Activated CD8-positive, alpha-beta T cell treated with anti-CD3 and anti-CD28 coated beads for 36 hours (primary cell): ENCODE results near the gene KLHL35. TPM values are rescaled to one million over a fixed set of nuclear protein-coding genes. Genes with fewer than 3 reads are reported as not detected.

ENCODE experiments used
- ATAC-seq: fragments of 200-7000 bp; cut with Tn5 transposase; one replicate; pipeline ENCODE4 v1.10.0; 2021; ENCODE audit warnings: mild to moderate bottlenecking, moderate library complexity
- CTCF ChIA-PET: fragments of 350-600 bp; sonication (Branson Sonifier 250); formaldehyde crosslinking; loops from one replicate; lab custom pipeline; 2021; ENCODE audit warnings: antibody characterized with exemption; lab: Charles Lee
- POLR2A ChIA-PET: fragments of 350-600 bp; sonication (Branson Sonifier 250); formaldehyde crosslinking; loops from one replicate; lab custom pipeline; 2021; ENCODE audit warnings: antibody characterized with exemption; lab: Charles Lee
- DNase-seq: peaks from one replicate; pipeline ENCODE4 v3.0.0-alpha.2; 2020
- H3K27ac Mint-ChIP-seq: one replicate; pipeline ENCODE4 v1.8.0; 2021; ENCODE audit warnings: mild to moderate bottlenecking, mixed read lengths
- H3K27me3 Mint-ChIP-seq: one replicate; pipeline ENCODE4 v1.8.0; 2021; ENCODE audit warnings: mixed read lengths
- H3K36me3 Mint-ChIP-seq: one replicate; pipeline ENCODE4 v1.8.0; 2021; ENCODE audit warnings: low read depth, mixed read lengths
- H3K4me1 Mint-ChIP-seq: one replicate; pipeline ENCODE4 v1.8.0; 2021; ENCODE audit warnings: low read depth, mixed read lengths
- H3K4me3 Mint-ChIP-seq: one replicate; pipeline ENCODE4 v1.8.0; 2021; ENCODE audit warnings: mild to moderate bottlenecking, moderate library complexity, mixed read lengths
- H3K9me3 Mint-ChIP-seq: one replicate; pipeline ENCODE4 v1.8.0; 2021; ENCODE audit warnings: mixed read lengths
- CTCF ChIP-seq: fragments of 200-600 bp; IDR thresholded peaks from one replicate; pipeline ENCODE4 v1.8.0; 2022; ENCODE audit warnings: antibody characterized with exemption, mild to moderate bottlenecking
- intact Hi-C: fragments of 100-400 bp; cut with micrococcal nuclease; formaldehyde crosslinking; loops from one replicate; pipeline ENCODE4 v1.10.0; 2022
- total RNA-seq, 2 experiments: library from RNA; stranded (reverse); gene quantifications; one replicate each; pipeline ENCODE4 v1.2.3, GENCODE V29; 2021

Gene KLHL35
- total RNA-seq, 2 experiments from 2014 or later: 0.16 to 0.77 TPM

GRCh38 chr11:75429902-75430713 is 2.9 kb downstream of the KLHL35 start:
- intact Hi-C loops: no loop called here
- peaks cover 41% of the 10 kb centered on the region for H3K27me3 Mint-ChIP-seq
- peak; percentile 62 for DNase-seq
- H3K27ac Mint-ChIP-seq: peak overlapping the region; percentile 50
- peaks cover 6% of the 10 kb centered on the region for H3K9me3 Mint-ChIP-seq
- H3K4me1 Mint-ChIP-seq: peaks cover 13% of the 10 kb centered on the region
- ChIA-PET CTCF (interaction anchor here (1.1 to 2.5 kb wide), 5 partner anchors 29 to 150 kb away, joined by 3 to 9 read pairs (median 5); no protein-coding TSS in a partner anchor), POLR2A (interaction anchor here (1.0 to 2.4 kb wide), 8 partner anchors 11 to 47 kb away, joined by 3 to 10 read pairs (median 4); partner anchors contain the start of gene RPS3)
- peak; percentile 72 for ATAC-seq
- H3K4me3 Mint-ChIP-seq: peak overlapping the region; percentile 67
- no peak for TF ChIP-seq CTCF
- H3K36me3 Mint-ChIP-seq: peaks cover 3% of the 10 kb centered on the region

- Mint-ChIP-seq H3K9me3 (peaks cover 6% of the 10 kb centered on the region), H3K27ac (peak overlapping the region; percentile 72), H3K27me3 (peaks cover 41% of the 10 kb centered on the region), H3K4me1 (peaks cover 13% of the 10 kb centered on the region), H3K4me3 (peak overlapping the region; percentile 57), H3K36me3 (peaks cover 3% of the 10 kb centered on the region)
- POLR2A ChIA-PET: interaction anchor here (1.0 to 2.4 kb wide), 8 partner anchors 11 to 47 kb away, joined by 3 to 10 read pairs (median 4); partner anchors contain the start of gene RPS3
- ATAC-seq: no peak
- CTCF ChIA-PET: interaction anchor here (1.1 to 2.5 kb wide), 5 partner anchors 29 to 149 kb away, joined by 3 to 9 read pairs (median 5); no protein-coding TSS in a partner anchor
- no peak for TF ChIP-seq CTCF
- DNase-seq: no peak
- intact Hi-C loops: no loop called here
Observed at GRCh38 chr11:75429641-75429901, 3.4 kb downstream of the KLHL35 start.

- H3K9me3 Mint-ChIP-seq: peaks cover 6% of the 10 kb centered on the region
- H3K4me3 Mint-ChIP-seq: peak overlapping the region; percentile 57
- peak overlapping the region; percentile 72 for H3K27ac Mint-ChIP-seq
- ATAC-seq: no peak
- H3K27me3 Mint-ChIP-seq: peaks cover 41% of the 10 kb centered on the region
- no peak for TF ChIP-seq CTCF
- DNase-seq: no peak
- peaks cover 3% of the 10 kb centered on the region for H3K36me3 Mint-ChIP-seq
- intact Hi-C loops: no loop called here
- ChIA-PET CTCF (interaction anchor here (1.2 to 2.5 kb wide), 5 partner anchors 28 to 149 kb away, joined by 3 to 9 read pairs (median 5); no protein-coding TSS in a partner anchor), POLR2A (interaction anchor here (1.0 to 2.4 kb wide), 7 partner anchors 12 to 48 kb away, joined by 3 to 10 read pairs (median 4); partner anchors contain the start of gene RPS3)
- H3K4me1 Mint-ChIP-seq: peaks cover 13% of the 10 kb centered on the region
Observed at GRCh38 chr11:75428989-75429640, 3.9 kb downstream of the KLHL35 start.

- ATAC-seq: peak; percentile 48
- H3K4me3 Mint-ChIP-seq: peak overlapping the region; percentile 21
- TF ChIP-seq CTCF: no peak
- CTCF ChIA-PET: interaction anchor here (1.6 to 2.5 kb wide), 2 partner anchors 105 to 148 kb away, joined by 6 to 9 read pairs; no protein-coding TSS in a partner anchor
- DNase-seq: peak; percentile 68
- POLR2A ChIA-PET: interaction anchor here (0.7 to 5.6 kb wide), 3 partner anchors 21 to 29 kb away, joined by 3 to 32 read pairs (median 3); partner anchors contain the start of gene RPS3
- H3K9me3 Mint-ChIP-seq: peaks cover 6% of the 10 kb centered on the region
- no peak overlapping the region for H3K27ac Mint-ChIP-seq
- peaks cover 3% of the 10 kb centered on the region for H3K36me3 Mint-ChIP-seq
- intact Hi-C loops: no loop called here
- H3K27me3 Mint-ChIP-seq: peaks cover 38% of the 10 kb centered on the region
- H3K4me1 Mint-ChIP-seq: peaks cover 13% of the 10 kb centered on the region
Observed at GRCh38 chr11:75428281-75428724, 4.7 kb downstream of the KLHL35 start.
